Kidney (tissue), 14 donors: Measurements from ENCODE around the gene PNPLA1. TPM values are rescaled to one million over a fixed set of nuclear protein-coding genes. Genes with fewer than 3 reads are reported as not detected.

ENCODE experiments used
- DNase-seq, 5 donors: peaks; one replicate each; pipeline ENCODE4 v3.0.0-alpha.2; 2013 to 2020
- FAIRE-seq: peaks from 2 replicates; lab custom pipeline; 2012; peaks lifted over from hg19 to GRCh38; lab: Jason Lieb, UNC
- H3K27ac ChIP-seq, 2 donors: one replicate each; pipeline ENCODE4 v1.7.0; 2013; ENCODE audit warnings: low read depth in 2 of 2, low read length in 2 of 2, inconsistent platforms in 1 of 2
- H3K27me3 ChIP-seq: one replicate; pipeline ENCODE4 v1.7.1; 2013; ENCODE audit warnings: low read length, inconsistent platforms; ENCODE audit not compliant: control insufficient read depth, insufficient read depth
- H3K36me3 ChIP-seq, 3 donors: one replicate each; pipeline versions ENCODE4 v1.7.0 to v1.7.1; 2013; ENCODE audit warnings: low read length in 3 of 3, control low read depth in 1 of 3, inconsistent platforms in 1 of 3; ENCODE audit not compliant: insufficient read depth in 3 of 3, control insufficient read depth in 2 of 3
- H3K4me1 ChIP-seq, 3 donors: one replicate each; pipeline versions ENCODE4 v1.7.0 to v1.7.1; 2013; ENCODE audit warnings: low read length in 3 of 3, inconsistent platforms in 1 of 3, low read depth in 1 of 3; ENCODE audit not compliant: control insufficient read depth in 2 of 3, insufficient read depth in 2 of 3
- H3K4me3 ChIP-seq, 3 donors: one replicate each; pipeline versions ENCODE4 v1.7.0 to v1.8.1; 2013; ENCODE audit warnings: low read length in 3 of 3, control low read depth in 1 of 3, inconsistent platforms in 1 of 3
- H3K9ac ChIP-seq, 3 donors: one replicate each; pipeline versions ENCODE4 v1.7.0 to v1.7.1; 2013; ENCODE audit warnings: low read length in 3 of 3, control low read depth in 1 of 3, inconsistent platforms in 1 of 3
- H3K9me3 ChIP-seq, 3 donors: one replicate each; pipeline versions ENCODE4 v1.7.0 to v1.7.1; 2013; ENCODE audit warnings: low read length in 3 of 3, control low read depth in 1 of 3, inconsistent platforms in 1 of 3; ENCODE audit not compliant: control insufficient read depth in 2 of 3, insufficient read depth in 1 of 3
- CTCF ChIP-seq: IDR thresholded peaks from 3 replicates; pipeline ENCODE4 v1.5.1; 2012; ENCODE audit warnings: mild to moderate bottlenecking, moderate library complexity, borderline replicate concordance; ENCODE audit not compliant: insufficient read depth; ENCODE audit errors: extremely low read depth
- intact Hi-C: fragments of 100-400 bp; cut with DNase I; formaldehyde crosslinking; loops from one replicate; pipeline ENCODE4 v1.11.1; 2022
- polyA plus RNA-seq: library from polyadenylated mRNA; stranded (reverse); fragments of 350-450 nt; fragmentation: Illumina TruSeq; extraction: RNeasy Lipid Tissue Mini Kit (QIAGEN cat#74804); gene quantifications from one replicate; pipeline ENCODE4 v1.2.3, GENCODE V29; 2014; ENCODE audit warnings: low read depth, low replicate concordance; ENCODE audit not compliant: insufficient read depth
- total RNA-seq: library from RNA; stranded (reverse); fragmentation: NEBNext Ultra II Directional; extraction: Animal tissue kit (Norgen Biotek cat#: 25700); gene quantifications from one replicate; pipeline ENCODE4 v1.2.1, GENCODE V29; 2021
- donor health status: control.
- donor health status: control.
- donor health status: control.
- donor health status: control.
- donor health status: control.
- donor health status: DM: yes; HTN: yes; CAD: no.
- donor health status: Normal renal cell carcinoma (clear cell type).

Gene PNPLA1
- total and polyA plus RNA-seq, 2 donors from 2014 or later = 0.19 to 1.2 TPM

GRCh38 chr6:36230371-36230770 is 39.5 kb upstream of the PNPLA1 start:
- Histone ChIP-seq H3K9ac (no peak overlapping the region), H3K36me3 (peaks cover 0 to 40% (median 30%) of the 10 kb centered on the region in 3 donors), H3K4me1 (peaks cover 0 to 11% (median 5%) of the 10 kb centered on the region in 3 donors), H3K27me3 (no peaks in the 10 kb centered on the region), H3K9me3 (no peaks in the 10 kb centered on the region), H3K27ac (no peak overlapping the region), H3K4me3 (no peak overlapping the region)
- no peak for TF ChIP-seq CTCF
- intact Hi-C loops = no loop called here
- DNase-seq = no peak
- FAIRE-seq = no peak

- no peak for FAIRE-seq
- no peaks in the 10 kb centered on the region for H3K9me3 ChIP-seq
- no peak for DNase-seq
- no peak overlapping the region for H3K27ac ChIP-seq
- no peak overlapping the region for H3K4me3 ChIP-seq
- TF ChIP-seq CTCF = no peak
- H3K4me1 ChIP-seq = peaks cover 0 to 7% (median 6%) of the 10 kb centered on the region in 3 donors
- no peak overlapping the region for H3K9ac ChIP-seq
- peaks cover 0 to 37% (median 19%) of the 10 kb centered on the region in 3 donors for H3K36me3 ChIP-seq
- no peaks in the 10 kb centered on the region for H3K27me3 ChIP-seq
- intact Hi-C loops = no loop called here
Observed at GRCh38 chr6:36232172-36232571, 37.7 kb upstream of the PNPLA1 start.

- H3K27me3 ChIP-seq = no peaks in the 10 kb centered on the region
- intact Hi-C loops = no loop called here
- no peak overlapping the region for H3K27ac ChIP-seq
- FAIRE-seq (no peak), DNase-seq (no peak)
- peaks cover 0 to 15% (median 12%) of the 10 kb centered on the region in 3 donors for H3K36me3 ChIP-seq
- H3K9me3 ChIP-seq = no peaks in the 10 kb centered on the region
- H3K4me1 ChIP-seq = peaks cover 0 to 6% (median 4%) of the 10 kb centered on the region in 3 donors
- H3K9ac ChIP-seq = no peak overlapping the region
- TF ChIP-seq CTCF = no peak
- H3K4me3 ChIP-seq = no peak overlapping the region
Observed at GRCh38 chr6:36235309-36235708, 34.6 kb upstream of the PNPLA1 start.

- Histone ChIP-seq H3K27me3 (no peaks in the 10 kb centered on the region), H3K9ac (no peak overlapping the region), H3K27ac (no peak overlapping the region), H3K9me3 (no peaks in the 10 kb centered on the region), H3K36me3 (peaks cover 0 to 9% (median 8%) of the 10 kb centered on the region in 3 donors), H3K4me3 (no peak overlapping the region), H3K4me1 (peaks cover 0 to 6% (median 4%) of the 10 kb centered on the region in 3 donors)
- no peak for TF ChIP-seq CTCF
- no peak for FAIRE-seq
- intact Hi-C loops = no loop called here
- no peak for DNase-seq
Observed at GRCh38 chr6:36235862-36236261, 34.0 kb upstream of the PNPLA1 start.
